Mucosa of stomach (tissue), 1 donor: ENCODE data around the gene LRRC8C.
"Not testable (repeated sequence)": the region's sequence is repeated elsewhere in the genome, so short reads cannot be mapped to it uniquely, and the experiment has no call there.

Source experiments
- H3K27me3 ChIP-seq: one replicate; pipeline ENCODE4 v1.7.0; 2013; ENCODE audit warnings: mild to moderate bottlenecking, low read length; ENCODE audit not compliant: control insufficient read depth, insufficient read depth
- H3K36me3 ChIP-seq: one replicate; pipeline ENCODE4 v1.7.0; 2013; ENCODE audit warnings: low read length; ENCODE audit not compliant: control insufficient read depth, insufficient read depth
- H3K4me1 ChIP-seq: one replicate; pipeline ENCODE4 v1.7.0; 2013; ENCODE audit warnings: mild to moderate bottlenecking, low read length; ENCODE audit not compliant: control insufficient read depth, insufficient read depth
- H3K4me3 ChIP-seq: one replicate; pipeline ENCODE4 v1.7.0; 2013; ENCODE audit warnings: low read length
- H3K9ac ChIP-seq: one replicate; pipeline ENCODE4 v1.7.0; 2013; ENCODE audit warnings: mild to moderate bottlenecking, low read length, moderate library complexity
- H3K9me3 ChIP-seq: one replicate; pipeline ENCODE4 v1.7.0; 2013; ENCODE audit warnings: mild to moderate bottlenecking, low read length, moderate library complexity; ENCODE audit not compliant: control insufficient read depth
- donor health status: Pancreatic carcinoma.

LRRC8C gene

DNA sequence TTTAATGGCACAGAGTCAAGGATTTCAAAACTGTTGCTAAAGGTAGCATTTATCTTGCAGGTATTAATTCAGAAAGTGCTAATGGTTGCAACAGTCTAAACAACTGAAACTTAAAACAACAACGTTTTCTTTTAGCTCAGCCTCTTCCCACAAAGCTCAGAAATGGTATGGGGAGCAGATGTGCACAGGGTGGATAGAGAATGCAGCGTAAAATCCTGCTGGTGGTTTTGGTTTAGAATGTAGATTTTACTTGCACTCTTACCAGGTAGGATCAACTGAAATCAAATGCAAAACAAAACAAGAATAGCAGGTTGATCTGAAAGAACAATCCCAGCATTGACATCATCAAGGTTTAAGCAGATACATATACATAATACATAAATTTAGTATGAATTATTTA, 3.8 kb upstream of the LRRC8C start:
- peaks cover 8% of the 10 kb centered on the region for H3K4me1 ChIP-seq
- H3K9ac ChIP-seq, result no peak overlapping the region
- no peak overlapping the region for H3K4me3 ChIP-seq
- no peaks in the 10 kb centered on the region for H3K9me3 ChIP-seq
- H3K36me3 ChIP-seq, result no peaks in the 10 kb centered on the region
- peaks cover 13% of the 10 kb centered on the region for H3K27me3 ChIP-seq

DNA sequence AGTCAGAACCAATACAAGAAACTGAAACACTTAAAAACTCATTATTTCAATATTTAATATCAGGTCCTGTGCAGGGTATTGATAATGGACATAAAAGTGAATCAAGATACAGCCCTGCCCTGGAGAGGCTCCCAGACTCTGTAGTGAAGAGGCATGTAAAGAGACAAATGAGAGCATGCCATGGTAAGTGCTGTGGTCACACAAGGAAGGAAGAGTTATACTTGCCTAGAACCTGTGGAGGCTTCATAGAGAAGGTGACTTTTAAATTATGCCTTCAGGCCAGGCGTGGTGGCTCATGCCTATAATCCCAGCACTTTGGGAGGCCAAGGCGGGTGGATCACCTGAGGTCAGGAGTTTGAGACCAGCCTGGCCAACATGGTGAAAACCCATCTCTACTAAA, 3.3 kb upstream of the LRRC8C start:
- H3K9me3 ChIP-seq, H3K36me3 ChIP-seq, H3K9ac ChIP-seq, H3K4me1 ChIP-seq, H3K4me3 ChIP-seq: not testable (repeated sequence)
- peaks cover 16% of the 10 kb centered on the region for H3K27me3 ChIP-seq

DNA sequence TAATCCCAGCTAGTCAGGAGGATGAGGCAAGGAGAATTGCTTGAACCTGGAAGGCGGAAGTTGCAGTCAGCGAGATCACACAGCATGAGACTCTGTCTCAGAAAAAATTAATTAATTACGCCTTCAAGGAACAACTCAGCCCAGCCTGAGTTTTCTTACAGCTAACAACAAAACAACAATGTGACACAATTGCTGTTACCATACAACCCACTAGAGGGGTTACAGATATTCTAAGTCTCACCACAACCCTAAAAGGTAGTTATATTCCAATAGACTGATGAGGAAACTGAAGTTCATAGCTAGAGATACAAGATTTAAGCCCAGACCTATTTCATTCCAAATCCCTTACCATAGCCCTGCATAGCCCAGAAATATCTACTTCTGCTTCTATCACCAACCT, 2.9 kb upstream of the LRRC8C start:
- peaks cover 16% of the 10 kb centered on the region for H3K27me3 ChIP-seq
- no peak overlapping the region for H3K4me3 ChIP-seq
- H3K4me1 ChIP-seq, result peaks cover 8% of the 10 kb centered on the region
- H3K9ac ChIP-seq, result no peak overlapping the region
- H3K36me3 ChIP-seq, result no peaks in the 10 kb centered on the region
- no peaks in the 10 kb centered on the region for H3K9me3 ChIP-seq

DNA sequence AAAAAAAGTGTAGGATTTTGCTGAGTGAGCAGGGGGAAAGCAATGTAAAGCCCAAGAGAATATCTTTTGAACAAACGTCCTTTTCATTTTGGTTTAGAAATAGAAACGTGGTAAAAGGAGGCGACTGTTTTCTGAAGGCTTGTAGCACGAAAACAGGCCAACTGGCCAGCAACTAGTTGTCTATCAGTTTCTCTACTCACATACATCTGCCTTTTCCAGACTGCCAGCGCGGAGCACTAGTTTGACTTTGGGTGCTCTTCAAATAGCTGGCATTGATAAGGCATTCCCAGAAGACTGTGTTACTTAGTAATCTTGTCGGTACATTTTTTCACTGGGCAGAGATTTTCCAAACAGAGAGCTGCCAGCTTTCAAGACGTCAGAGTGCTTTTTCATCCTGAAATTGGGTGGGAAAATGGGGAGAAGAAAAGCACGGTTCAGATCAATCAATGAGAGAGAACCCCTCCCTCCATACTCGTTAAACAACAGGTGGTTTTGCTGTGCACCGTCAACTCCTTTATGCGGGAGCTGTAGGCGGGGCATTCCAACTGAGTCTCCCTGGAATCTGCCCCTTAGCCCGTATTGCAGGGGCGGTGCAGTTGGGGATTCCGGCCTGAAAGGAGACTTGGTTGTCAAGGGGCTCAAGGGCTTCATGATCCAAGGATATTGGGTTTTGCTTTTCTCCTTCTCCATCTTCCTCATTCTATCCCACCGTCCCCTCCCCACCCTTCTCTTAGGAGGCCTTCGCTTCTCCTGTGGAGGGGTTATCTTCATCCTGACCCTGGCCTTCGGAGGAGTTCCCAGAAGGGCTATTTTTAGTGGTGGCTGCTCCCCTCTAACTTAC, 884 bp upstream of the LRRC8C start:
- peak overlapping the region; percentile 2 for H3K4me3 ChIP-seq
- peaks cover 16% of the 10 kb centered on the region for H3K27me3 ChIP-seq
- H3K9ac ChIP-seq, result peak overlapping the region; percentile 31
- no peaks in the 10 kb centered on the region for H3K36me3 ChIP-seq
- no peaks in the 10 kb centered on the region for H3K9me3 ChIP-seq
- H3K4me1 ChIP-seq, result peaks cover 8% of the 10 kb centered on the region

DNA sequence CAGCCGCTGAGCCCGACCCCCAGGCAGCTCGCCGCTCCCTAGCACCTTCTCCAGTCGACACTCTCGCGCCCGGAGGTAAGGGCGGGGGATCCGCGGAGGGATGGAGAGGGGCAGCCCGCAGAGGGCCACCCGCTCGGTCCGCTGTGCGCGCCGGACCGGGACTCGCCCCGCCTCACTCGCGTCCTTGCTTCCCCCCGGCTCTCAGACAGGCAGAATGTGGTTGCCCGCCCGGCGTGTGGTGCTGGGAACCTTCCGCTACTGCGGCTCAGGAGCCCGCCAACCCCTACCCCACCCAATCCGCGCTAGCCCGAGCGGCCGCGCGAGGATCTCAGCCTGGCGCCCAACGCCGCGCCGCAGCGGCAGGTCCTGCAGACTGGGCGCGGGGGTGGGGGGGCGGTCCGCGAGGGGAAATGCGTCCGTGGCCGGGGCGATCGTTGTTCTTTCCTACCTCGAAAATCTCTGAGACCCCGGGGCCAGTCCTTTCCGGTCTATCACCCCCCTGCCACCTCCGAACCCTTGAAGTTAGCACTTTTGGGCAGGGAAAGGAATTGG, 404 bp downstream of the LRRC8C start:
- H3K9me3 ChIP-seq, result no peaks in the 10 kb centered on the region
- H3K36me3 ChIP-seq, result no peaks in the 10 kb centered on the region
- peak overlapping the region; percentile 18 for H3K4me3 ChIP-seq
- H3K4me1 ChIP-seq, result peaks cover 8% of the 10 kb centered on the region
- peaks cover 16% of the 10 kb centered on the region for H3K27me3 ChIP-seq
- peak overlapping the region; percentile 58 for H3K9ac ChIP-seq

DNA sequence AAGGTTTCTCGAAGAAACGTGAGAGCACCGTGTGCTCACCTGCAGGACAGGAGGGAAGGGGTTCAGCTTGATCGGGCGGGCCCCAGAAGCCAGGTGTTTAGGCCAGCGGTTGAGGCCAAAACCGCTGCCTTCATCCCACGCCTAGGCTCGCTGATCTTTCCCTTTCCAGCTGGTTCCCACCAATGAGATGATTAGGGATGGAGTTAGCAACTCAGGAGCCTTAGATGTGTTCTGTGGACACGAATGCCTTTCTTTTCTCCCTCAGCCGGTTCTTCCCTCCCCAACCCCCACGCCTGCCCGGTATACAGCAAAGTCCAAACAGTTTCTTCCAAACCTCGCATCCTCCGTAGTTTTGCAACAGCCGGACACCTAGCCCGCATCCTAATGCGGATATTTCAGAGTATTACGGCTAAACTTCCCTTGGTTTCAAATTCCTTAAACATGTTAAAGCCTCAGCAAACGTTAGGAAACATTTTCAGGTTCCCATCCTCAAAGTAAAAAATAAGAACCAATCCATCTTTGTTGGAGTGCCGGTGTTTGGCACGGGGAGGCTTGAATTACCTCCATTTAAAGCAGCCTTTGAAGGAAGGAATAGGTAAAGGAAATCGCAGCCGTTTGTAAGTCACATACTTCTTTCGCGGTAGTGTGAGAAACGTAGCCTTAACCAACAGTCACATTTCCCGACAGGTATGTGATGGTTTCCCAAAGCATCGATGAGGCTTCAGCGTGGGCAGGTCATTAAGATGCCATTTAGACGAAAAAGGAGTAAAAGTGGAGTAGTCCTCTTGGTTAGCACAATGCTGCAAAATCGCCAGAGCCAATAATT, 1.1 kb downstream of the LRRC8C start:
- Histone ChIP-seq H3K36me3 (no peaks in the 10 kb centered on the region), H3K9me3 (no peaks in the 10 kb centered on the region), H3K27me3 (peaks cover 16% of the 10 kb centered on the region), H3K4me3 (peak overlapping the region; percentile 18), H3K9ac (peak overlapping the region; percentile 58), H3K4me1 (peaks cover 8% of the 10 kb centered on the region)

DNA sequence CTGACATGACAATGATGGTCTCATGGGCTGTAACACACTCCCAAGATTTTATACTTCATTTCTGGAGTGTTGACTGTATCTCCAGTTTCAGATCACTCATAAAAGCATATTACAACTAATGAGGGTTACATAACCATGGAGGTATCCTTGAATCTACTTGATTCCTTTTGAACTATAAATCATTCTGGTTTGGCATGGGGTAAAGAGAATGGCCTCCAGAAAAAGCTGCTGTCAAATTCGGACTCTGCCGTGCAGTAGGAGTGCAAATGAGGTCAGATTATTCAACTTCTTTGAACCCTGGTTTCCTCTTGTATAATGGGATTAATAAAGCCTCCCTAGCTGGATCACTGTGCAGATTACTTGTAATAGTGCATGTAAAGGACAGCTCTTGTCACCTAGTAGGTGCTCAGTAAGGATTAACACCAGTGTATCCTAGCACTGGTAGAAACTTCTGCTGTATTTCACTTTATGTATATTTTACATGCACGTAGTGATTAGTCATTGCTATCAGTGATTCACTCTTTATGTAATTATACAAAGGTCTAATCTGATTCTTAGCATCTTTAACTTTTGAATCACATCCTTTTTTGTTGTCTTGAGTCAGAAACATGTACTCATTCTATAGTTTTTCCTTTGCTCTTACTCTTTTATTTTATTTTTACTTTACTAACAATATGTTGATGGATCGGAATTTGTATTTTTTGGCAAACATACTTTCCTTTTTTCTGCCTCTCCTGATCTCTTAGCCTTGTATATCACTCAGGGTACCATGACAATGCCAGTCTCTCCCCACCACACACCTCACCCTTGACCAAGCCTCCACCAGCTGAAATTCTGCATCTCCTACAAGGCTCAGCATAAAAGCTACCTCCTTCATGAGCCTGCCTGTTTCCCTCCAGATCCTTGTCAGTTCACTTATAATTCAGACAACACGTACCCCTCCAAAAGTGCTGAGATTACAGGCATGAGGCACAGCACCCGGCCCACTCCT, 3.2 kb downstream of the LRRC8C start:
- H3K9me3 ChIP-seq, result no peaks in the 10 kb centered on the region
- no peak overlapping the region for H3K4me3 ChIP-seq
- no peaks in the 10 kb centered on the region for H3K36me3 ChIP-seq
- peaks cover 8% of the 10 kb centered on the region for H3K4me1 ChIP-seq
- H3K9ac ChIP-seq, result no peak overlapping the region
- peaks cover 16% of the 10 kb centered on the region for H3K27me3 ChIP-seq

DNA sequence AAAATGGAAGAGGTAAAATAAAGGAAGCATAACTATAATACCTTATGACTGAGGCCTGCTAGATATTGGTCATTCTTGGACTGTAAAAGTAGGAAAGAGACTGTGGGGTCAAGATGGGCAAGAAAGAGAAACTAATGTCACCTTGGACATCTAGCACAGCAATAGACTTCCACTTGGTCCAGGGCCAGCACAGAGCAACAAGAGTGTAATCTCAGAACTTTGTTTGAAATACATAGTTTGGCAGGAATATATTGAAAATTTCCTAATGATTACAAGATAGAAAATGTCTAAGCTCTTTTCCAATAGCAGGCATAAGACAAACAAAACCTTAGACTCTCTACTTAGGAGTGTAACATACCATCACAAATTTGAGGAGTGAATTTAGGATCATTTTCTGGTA, 4.6 kb downstream of the LRRC8C start:
- peaks cover 12% of the 10 kb centered on the region for H3K27me3 ChIP-seq
- no peaks in the 10 kb centered on the region for H3K36me3 ChIP-seq
- no peak overlapping the region for H3K4me3 ChIP-seq
- no peaks in the 10 kb centered on the region for H3K9me3 ChIP-seq
- peaks cover 1% of the 10 kb centered on the region for H3K4me1 ChIP-seq
- no peak overlapping the region for H3K9ac ChIP-seq

DNA sequence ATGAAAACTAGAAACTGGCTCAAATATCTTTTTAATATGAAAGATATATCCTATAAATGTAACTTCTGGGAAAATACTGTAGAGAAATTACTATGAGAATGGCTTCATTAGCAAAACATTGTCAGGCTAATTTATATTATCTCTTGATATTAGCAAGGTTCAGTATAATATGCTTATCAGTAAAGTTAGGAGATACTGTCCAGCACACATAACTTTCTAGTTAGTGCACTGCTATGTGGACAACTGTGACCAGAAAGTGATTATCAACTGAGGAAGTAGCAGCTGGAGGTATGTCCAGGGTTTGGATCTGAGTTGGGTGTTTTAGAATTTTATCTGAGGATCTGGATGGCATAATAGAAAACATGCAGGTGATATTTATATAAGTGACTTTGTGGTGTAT, 7.5 kb downstream of the LRRC8C start:
- Histone ChIP-seq H3K36me3 (no peaks in the 10 kb centered on the region), H3K4me1 (no peaks in the 10 kb centered on the region), H3K9me3 (no peaks in the 10 kb centered on the region), H3K9ac (no peak overlapping the region), H3K4me3 (no peak overlapping the region), H3K27me3 (no peaks in the 10 kb centered on the region)

DNA sequence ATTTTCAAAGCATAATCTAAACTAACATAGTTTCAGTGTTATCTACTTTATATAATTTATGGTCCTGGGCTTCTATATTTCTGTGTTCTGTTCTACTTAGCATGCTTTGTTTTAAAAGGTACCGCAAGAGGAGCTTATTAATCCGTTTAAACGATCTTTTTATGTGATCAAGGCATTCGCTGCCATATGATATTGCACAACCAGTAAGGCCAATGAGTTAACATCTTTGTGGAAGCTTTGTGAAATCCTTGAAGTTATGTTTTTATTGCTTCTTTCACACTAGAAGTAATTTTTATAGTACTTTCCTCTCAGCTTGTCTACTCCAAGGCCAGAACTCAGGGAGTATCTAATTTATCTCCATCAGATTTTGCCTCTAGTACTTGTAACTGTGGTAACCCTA, 8.9 kb downstream of the LRRC8C start:
- H3K4me1 ChIP-seq, result no peaks in the 10 kb centered on the region
- H3K36me3 ChIP-seq, result no peaks in the 10 kb centered on the region
- no peaks in the 10 kb centered on the region for H3K9me3 ChIP-seq
- no peaks in the 10 kb centered on the region for H3K27me3 ChIP-seq
- no peak overlapping the region for H3K9ac ChIP-seq
- H3K4me3 ChIP-seq, result no peak overlapping the region

DNA sequence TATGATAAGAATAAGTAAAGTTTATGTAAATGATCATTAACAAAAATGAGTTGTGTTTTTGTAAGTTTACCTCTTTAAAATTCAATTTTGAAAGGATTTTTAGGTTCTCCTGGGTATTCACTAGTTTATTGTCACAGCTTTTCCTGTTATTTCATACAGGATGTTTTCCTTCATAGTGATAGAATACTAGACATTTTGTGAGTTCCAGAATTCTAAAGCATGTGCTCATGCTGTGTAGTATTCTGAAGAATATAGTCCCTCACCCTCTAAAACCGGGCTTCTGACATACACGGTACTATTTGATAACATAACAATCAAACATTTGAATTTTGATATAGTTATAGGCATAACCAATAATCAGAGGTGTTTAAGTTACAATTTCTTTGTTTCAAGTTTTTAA, 10.7 kb downstream of the LRRC8C start:
- no peaks in the 10 kb centered on the region for H3K36me3 ChIP-seq
- H3K9ac ChIP-seq, result no peak overlapping the region
- no peaks in the 10 kb centered on the region for H3K4me1 ChIP-seq
- no peaks in the 10 kb centered on the region for H3K27me3 ChIP-seq
- H3K9me3 ChIP-seq, result no peaks in the 10 kb centered on the region
- no peak overlapping the region for H3K4me3 ChIP-seq
